Posterior cingulate gyrus (tissue), 11 donors: ENCODE data around the gene ZNF135.

Experiments
- DNase-seq, 10 donors: peaks; one replicate each; pipeline versions ENCODE4 v3.0.0 to v3.0.0-alpha.2; 2020 to 2021; ENCODE audit warnings: mixed read lengths in 3 of 10
- intact Hi-C: fragments of 100-400 bp; cut with DNase I; formaldehyde crosslinking; loops from one replicate; pipeline ENCODE4 v1.15.1; 2023

ZNF135 gene

DNA sequence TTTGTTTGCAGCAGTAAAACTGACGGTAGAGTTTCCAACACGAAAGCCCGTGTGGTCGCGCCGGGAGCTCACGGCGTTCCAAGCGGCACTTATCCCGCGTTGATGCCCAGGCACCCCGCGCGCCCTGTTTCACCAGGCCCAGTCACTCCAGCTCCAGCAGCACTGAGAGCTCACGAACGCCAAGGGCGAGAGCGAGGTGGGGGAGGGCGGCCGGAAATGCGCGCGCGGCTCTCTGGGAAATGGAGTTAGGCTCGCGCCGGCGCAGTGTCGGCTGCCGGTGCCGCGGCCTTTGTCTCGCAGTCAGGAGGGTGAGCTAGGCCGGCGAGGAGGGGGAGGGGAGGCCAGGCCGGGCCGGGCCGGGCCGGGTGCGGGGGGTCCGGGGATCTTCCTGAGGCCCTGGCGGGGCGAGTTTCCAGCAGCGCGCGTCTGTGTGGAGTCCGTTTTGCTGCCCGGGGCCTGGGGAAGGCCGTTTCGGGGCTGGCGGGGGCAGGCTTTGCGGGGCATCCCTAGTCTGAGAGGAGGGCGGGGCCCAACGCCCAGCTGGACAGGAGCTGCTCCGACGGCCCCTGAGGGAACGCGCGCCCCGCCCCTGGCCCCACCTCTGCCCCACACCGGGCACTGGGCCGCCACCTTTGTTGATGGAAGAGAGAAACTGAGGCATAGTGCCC is at the start of gene ZNF135:
TSS of gene ZNF135 (plus strand) at position 280 of the 668 bp plus-strand sequence. CDS start 721 bp downstream, outside the sequence.
- intact Hi-C loops: loop anchor here (1.0 to 5.0 kb wide), 3 partner anchors 37 to 95 kb away; partner anchors contain the start of gene ZNF606
- peak; percentile 76 to 98 (median 83) for DNase-seq

- intact Hi-C loops: loop anchor here (10.0 kb wide), 1 partner anchor 64 kb away; the partner anchor contains the start of gene ZNF256
- peak in 1 of 10 donors; percentile 88 for DNase-seq
Observed at GRCh38 chr19:58009301-58009665, 49.8 kb upstream of the ZNF135 start.

GRCh38 chr19:58009666-58010301 is 49.3 kb upstream of the ZNF135 start:
- DNase-seq: peak; percentile 81 to 99 (median 94)
- intact Hi-C loops: loop anchor here (10.0 kb wide), 1 partner anchor 65 kb away; the partner anchor contains the start of gene ZNF256

- DNase-seq: peak in 2 of 10 donors; percentile 20 to 78
- intact Hi-C loops: no loop called here
Observed at GRCh38 chr19:58010507-58010906, 48.6 kb upstream of the ZNF135 start.

DNA sequence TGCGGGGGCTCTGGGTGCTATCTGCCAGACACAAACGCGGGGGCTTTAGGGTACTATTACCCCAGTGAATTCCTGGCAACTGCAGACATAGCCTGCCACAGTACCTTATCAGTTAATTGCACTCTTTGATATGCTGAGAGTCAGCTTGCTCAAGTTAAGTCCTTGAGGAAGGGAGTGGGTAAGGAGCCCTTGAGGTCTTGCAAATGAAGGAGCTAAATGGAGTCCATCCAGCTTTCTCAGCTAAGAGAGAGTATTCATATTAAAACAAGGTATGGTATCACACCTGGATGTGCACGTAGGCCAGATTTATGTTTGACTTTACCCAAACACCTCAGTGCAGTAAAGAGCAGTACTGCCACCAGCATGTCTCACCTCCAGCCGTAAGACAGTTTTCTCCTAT is 44.9 kb upstream of the ZNF135 start:
- intact Hi-C loops: no loop called here
- no peak for DNase-seq

GRCh38 chr19:58020129-58020528 is 39.0 kb upstream of the ZNF135 start:
- intact Hi-C loops: loop anchor here (5.0 kb wide), 1 partner anchor 37 kb away; the partner anchor contains the start of gene ZNF135
- DNase-seq: peak in 1 of 10 donors; percentile 46

GRCh38 chr19:58021541-58022282 is 37.4 kb upstream of the ZNF135 start:
- intact Hi-C loops: loop anchor here (5.0 kb wide), 1 partner anchor 36 kb away; the partner anchor contains the start of gene ZNF135
- DNase-seq: peak in 6 of 10 donors; percentile 27 to 80 (median 60)

- intact Hi-C loops: loop anchor here (5.0 kb wide), 1 partner anchor 35 kb away; the partner anchor contains the start of gene ZNF135
- peak in 1 of 10 donors; percentile 80 for DNase-seq
Observed at GRCh38 chr19:58022283-58022660, 36.8 kb upstream of the ZNF135 start.

GRCh38 chr19:58024661-58025060 is 34.4 kb upstream of the ZNF135 start:
- peak in 2 of 10 donors; percentile 48 to 59 for DNase-seq
- intact Hi-C loops: loop anchor here (5.0 kb wide), 1 partner anchor 33 kb away; the partner anchor contains the start of gene ZNF135

- peak; percentile 92 to 100 (median 97) for DNase-seq
- intact Hi-C loops: loop anchor here (2.0 kb wide), 1 partner anchor 65 kb away; the partner anchor contains the start of gene ZSCAN18
Observed at GRCh38 chr19:58033741-58034476, 25.2 kb upstream of the ZNF135 start, which contains the start of gene ZSCAN1. Gene ZSCAN1, plus strand, starts transcription at chr19:58034025. Its CDS starts 3,812 bp downstream, at chr19:58037837.

DNA sequence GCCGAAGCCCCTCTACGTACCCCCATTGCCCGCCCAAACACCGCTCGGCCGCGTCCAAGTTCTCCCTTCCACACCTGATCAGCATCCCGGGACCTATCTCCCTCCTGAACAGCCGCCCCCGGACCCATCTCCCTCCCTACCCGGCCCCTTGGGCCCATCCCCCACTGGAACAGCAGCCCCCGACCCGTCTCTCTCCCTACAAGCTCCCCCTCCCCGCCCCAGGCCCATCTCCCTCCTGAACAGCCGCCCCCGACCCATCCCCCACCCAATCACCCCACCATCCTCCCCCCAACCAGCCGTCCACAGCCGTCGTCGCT is 24.6 kb upstream of the ZNF135 start:
- DNase-seq: peak in 1 of 10 donors; percentile 47
- intact Hi-C loops: no loop called here

DNA sequence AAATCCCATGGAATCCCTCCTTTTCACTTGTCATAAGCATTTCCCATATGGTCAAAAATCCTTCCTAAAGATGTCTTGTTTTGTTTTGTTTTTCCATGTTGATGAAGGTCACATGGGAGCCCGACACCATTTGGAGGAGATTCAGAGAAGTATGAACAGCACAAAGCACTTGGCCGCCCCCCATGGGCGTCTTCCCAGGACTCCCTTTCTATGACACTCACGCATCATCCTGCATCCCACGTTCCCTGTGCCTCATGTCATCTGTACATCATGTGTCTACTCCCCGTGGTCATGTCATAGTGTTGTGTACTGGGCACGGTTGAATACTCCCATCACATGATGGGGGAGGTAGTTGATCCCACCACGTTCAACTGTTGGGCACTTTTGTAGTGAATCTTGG is 23.2 kb upstream of the ZNF135 start:
- DNase-seq: peak in 2 of 10 donors; percentile 32 to 61
- intact Hi-C loops: no loop called here

DNA sequence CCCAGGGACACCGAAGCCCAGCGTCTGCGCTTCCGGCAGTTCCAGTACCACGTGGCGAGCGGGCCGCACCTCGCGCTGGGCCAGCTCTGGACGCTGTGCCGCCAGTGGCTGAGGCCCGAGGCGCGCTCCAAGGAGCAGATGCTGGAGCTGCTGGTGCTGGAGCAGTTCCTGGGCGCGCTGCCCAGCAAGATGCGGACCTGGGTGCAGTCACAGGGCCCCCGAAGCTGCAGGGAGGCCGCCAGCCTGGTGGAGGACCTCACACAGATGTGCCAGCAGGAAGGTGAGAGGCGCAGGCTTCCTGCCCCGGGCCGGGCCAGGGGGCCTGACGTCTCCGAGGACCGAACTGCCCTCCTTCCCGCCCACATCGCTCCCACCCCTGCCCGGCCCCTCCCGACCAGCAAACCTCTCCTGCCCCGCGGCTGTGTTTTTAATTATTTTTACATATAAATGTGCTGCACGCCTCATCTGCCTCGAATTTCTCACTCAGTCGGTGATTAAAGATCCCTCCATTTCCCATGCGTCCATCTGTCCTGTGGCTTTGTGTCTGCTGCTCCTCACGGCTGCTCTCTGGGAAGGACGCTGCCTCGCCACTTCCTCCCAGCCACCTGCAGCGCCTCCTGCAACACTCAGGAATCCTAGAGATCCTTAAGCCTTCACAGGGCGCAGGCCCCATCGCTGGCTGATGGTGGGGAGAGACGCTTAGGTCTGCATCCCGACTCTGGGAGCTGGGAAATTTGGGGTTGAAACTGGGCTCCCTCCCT is 21.0 kb upstream of the ZNF135 start:
- intact Hi-C loops: no loop called here
- peak in 8 of 10 donors; percentile 30 to 95 (median 68) for DNase-seq

GRCh38 chr19:58038688-58039204 is 20.3 kb upstream of the ZNF135 start:
- intact Hi-C loops: no loop called here
- peak in 2 of 10 donors; percentile 31 to 53 for DNase-seq

DNA sequence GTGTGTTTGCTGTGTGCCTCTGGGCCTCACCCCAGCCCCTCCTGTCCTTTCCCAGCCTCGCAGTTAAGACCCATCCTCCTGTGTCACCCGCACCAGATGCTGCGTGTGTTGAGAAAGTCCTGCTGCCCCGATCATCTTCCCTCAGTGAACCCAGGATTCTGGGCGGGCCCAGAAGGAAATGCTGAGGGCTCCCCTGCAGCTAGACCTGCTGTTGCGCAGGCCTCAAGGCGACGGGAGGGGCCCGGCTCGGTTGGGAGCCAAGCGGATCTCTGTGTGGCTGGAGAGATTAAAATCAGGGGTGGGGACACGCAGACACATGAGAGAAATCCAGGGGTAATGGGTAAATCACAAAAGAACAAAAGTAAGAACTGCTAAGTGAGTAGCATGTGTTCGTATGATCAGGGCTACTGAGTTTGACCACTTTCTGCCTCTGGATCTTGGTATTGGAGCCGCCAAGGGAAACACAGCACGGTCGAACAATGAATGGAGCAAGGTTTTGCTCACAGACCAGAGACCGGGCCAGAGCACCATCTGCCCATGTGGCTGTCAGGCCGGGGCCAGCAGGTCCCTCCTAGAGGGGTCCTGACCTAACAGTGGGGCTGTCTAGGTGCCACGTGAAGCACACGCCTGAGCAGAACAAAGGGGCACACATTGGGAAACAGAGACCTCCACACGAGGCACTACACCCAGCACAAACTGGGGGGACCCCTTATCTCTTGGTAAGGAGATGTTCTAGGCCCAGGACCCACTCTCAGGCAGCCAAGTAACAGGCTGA is 18.1 kb upstream of the ZNF135 start:
- DNase-seq: peak in 2 of 10 donors; percentile 27 to 39
- intact Hi-C loops: no loop called here

DNA sequence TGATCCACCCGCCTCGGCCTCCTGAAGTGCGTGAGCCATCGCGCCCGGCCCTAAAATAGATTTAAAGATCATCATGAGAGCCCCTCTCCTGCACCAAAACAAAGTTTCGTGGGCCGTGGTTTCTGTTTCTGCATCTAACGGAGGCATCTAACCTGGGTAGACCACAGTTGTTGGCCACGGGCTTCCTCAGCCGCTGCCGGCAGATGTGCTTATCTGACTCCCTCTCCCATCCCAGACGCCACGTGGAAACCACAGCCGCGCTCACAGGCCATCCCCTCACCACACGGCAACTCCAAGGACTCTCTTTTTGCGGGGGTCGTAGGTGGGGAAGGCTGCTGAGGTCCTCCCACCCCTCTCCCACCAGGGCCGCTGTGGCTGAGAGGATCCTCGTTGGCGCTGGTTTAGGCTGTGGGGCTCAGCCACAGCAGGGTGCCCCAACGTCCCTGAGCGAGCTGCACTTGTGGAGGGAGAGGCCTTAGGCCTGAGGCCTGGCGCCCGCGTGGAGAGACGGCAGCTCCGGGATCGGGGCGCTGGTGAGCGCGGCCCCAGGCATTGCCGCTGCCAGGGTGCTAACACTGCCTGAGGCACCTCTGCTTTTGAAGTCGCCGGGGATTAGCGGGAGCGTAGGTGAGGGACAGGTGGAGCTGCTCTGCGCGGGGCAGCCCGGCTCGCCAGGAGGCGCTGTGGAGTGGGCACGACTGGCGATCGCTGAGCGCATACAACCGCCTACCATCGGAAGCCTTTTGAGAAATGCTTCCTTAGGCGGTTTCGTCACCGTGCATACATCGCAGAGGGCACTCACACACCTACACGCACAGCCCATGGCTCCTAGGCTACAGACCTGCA is 16.4 kb upstream of the ZNF135 start:
- DNase-seq: peak in 2 of 10 donors; percentile 37 to 49
- intact Hi-C loops: no loop called here

DNA sequence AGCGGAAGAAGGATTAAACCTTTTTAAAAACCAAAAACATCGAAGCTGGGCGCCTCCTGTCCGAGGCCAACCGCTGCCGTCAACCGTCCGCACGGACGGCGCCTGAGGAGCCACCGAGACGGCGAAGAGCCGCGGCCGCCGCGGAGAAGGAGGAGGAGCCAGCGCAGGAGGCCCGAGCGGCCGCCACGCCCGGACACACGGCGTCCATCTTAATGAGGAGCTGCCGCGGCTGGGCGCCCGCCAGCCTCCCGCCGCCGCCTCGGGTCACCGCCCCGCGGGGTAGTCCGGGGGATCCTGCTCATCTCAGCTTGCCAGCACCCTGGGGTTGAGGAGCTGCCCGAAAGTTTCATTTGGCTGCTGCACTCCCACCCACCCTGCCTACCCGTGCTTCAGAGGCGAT is 14.7 kb upstream of the ZNF135 start:
- intact Hi-C loops: no loop called here
- peak in 3 of 10 donors; percentile 35 to 83 (median 57) for DNase-seq
